Endothelial cell of umbilical vein (primary cell): ENCODE results near the gene LRRC31. TPM values are rescaled to one million over a fixed set of nuclear protein-coding genes. Genes with fewer than 3 reads are reported as not detected.

Experiments used
- BruUV-seq: library from RNA; stranded (reverse); fragments of 400-500 nt; replicated peaks from 2 replicates; lab custom pipeline; 2021; lab: Mats Ljungman, UMichigan
- CTCF ChIA-PET: fragments of 300-600, 350-600 bp; sonication (Branson Sonifier 250); formaldehyde crosslinking; loops from one replicate; lab custom pipeline; 2021; ENCODE audit warnings: antibody characterized with exemption, inconsistent platforms; lab: Charles Lee
- POLR2A ChIA-PET: fragments of 300-600, 350-600 bp; sonication (Branson Sonifier 250); formaldehyde crosslinking; loops from one replicate; lab custom pipeline; 2021; ENCODE audit warnings: antibody characterized with exemption, inconsistent platforms; lab: Charles Lee
- DNase-seq: peaks from one replicate; pipeline ENCODE4 v3.0.0-alpha.2; 2011; ENCODE audit warnings: low read depth, low spot score
- FAIRE-seq: peaks from 2 replicates; lab custom pipeline; 2011; peaks lifted over from hg19 to GRCh38; lab: Jason Lieb, UNC
- H2AFZ ChIP-seq: 2 replicates; pipeline ENCODE4 v1.6.0; 2012; ENCODE audit warnings: low read depth, low read length, control low read depth, inconsistent platforms
- H3K27ac ChIP-seq: 2 replicates; pipeline ENCODE4 v1.5.1; 2011; ENCODE audit warnings: low read depth, mild to moderate bottlenecking, control low read depth, low read length, moderate library complexity; ENCODE audit not compliant: insufficient read depth
- H3K27me3 ChIP-seq, 2 experiments: 2 replicates each; pipeline versions ENCODE4 v1.6.0 to v1.6.1; 2011; ENCODE audit warnings: low read length in 2 of 2, mixed read lengths in 1 of 2; ENCODE audit not compliant: control insufficient read depth in 2 of 2, insufficient read depth in 2 of 2
- H3K36me3 ChIP-seq, 2 experiments: 2 replicates in 1 of 2; 3 replicates in 1 of 2; pipeline ENCODE4 v1.5.1; 2011; ENCODE audit warnings: low read length in 2 of 2, mild to moderate bottlenecking in 1 of 2, moderate library complexity in 1 of 2; ENCODE audit not compliant: control insufficient read depth in 2 of 2, insufficient read depth in 2 of 2; ENCODE audit errors: extremely low read depth in 1 of 2
- H3K4me1 ChIP-seq: 3 replicates; pipeline ENCODE4 v1.5.1; 2011; ENCODE audit warnings: mild to moderate bottlenecking, low read length; ENCODE audit not compliant: control insufficient read depth, insufficient read depth; ENCODE audit errors: extremely low read depth
- H3K4me2 ChIP-seq: 2 replicates; pipeline ENCODE4 v1.6.1; 2011; ENCODE audit warnings: low read length, control low read depth, mixed read lengths; ENCODE audit not compliant: insufficient read depth
- H3K4me3 ChIP-seq, 3 experiments: fragments of 200-600 bp in 1 of 3; sonication (generic), shearing (Covaris generic) in 1 of 3; replicated peaks in 1 of 3; 2 replicates each; pipeline ENCODE4 v1.5.1; 2011 to 2016; ENCODE audit warnings: control low read depth in 3 of 3, low read length in 3 of 3, mild to moderate bottlenecking in 2 of 3, inconsistent platforms in 1 of 3, low read depth in 1 of 3, moderate library complexity in 1 of 3; ENCODE audit not compliant: insufficient read depth in 1 of 3
- H3K79me2 ChIP-seq: 2 replicates; pipeline ENCODE4 v1.6.0; 2012; ENCODE audit warnings: low read length, inconsistent platforms; ENCODE audit not compliant: control insufficient read depth, insufficient read depth
- H3K9ac ChIP-seq: replicated peaks from 2 replicates; pipeline ENCODE3; 2011; ENCODE audit warnings: low read length, control low read depth; ENCODE audit not compliant: insufficient read depth; ENCODE audit errors: extremely low read depth
- H3K9me1 ChIP-seq: replicated peaks from 3 replicates; pipeline ENCODE4 v1.6.0; 2011; ENCODE audit warnings: mild to moderate bottlenecking, low read length; ENCODE audit not compliant: control insufficient read depth, insufficient read depth; ENCODE audit errors: extremely low read depth
- H3K9me3 ChIP-seq: replicated peaks from 2 replicates; pipeline ENCODE4 v1.5.1; 2012; ENCODE audit warnings: low read length, inconsistent platforms; ENCODE audit not compliant: control insufficient read depth, insufficient read depth
- H4K20me1 ChIP-seq: replicated peaks from 2 replicates; pipeline ENCODE3; 2011; ENCODE audit warnings: mild to moderate bottlenecking, low read length; ENCODE audit not compliant: control insufficient read depth, insufficient read depth; ENCODE audit errors: extremely low read depth
- EZH2 ChIP-seq: IDR thresholded peaks from 2 replicates; pipeline ENCODE4 v1.6.1; 2012; ENCODE audit warnings: borderline replicate concordance, low read depth, mild to moderate bottlenecking, moderate library complexity, low read length, inconsistent platforms; ENCODE audit not compliant: severe bottlenecking
- FOS ChIP-seq: IDR thresholded peaks from 2 replicates; pipeline ENCODE4 v1.6.1; 2011; ENCODE audit warnings: mild to moderate bottlenecking, low read length, moderate library complexity, borderline replicate concordance; ENCODE audit not compliant: insufficient read depth
- GATA2 ChIP-seq: IDR thresholded peaks from 2 replicates; pipeline ENCODE4 v1.7.0; 2011; ENCODE audit warnings: low read depth, mild to moderate bottlenecking, moderate library complexity, mixed read lengths, low read length; ENCODE audit not compliant: insufficient read length, insufficient read depth
- JUN ChIP-seq: IDR thresholded peaks from 2 replicates; pipeline ENCODE4 v1.6.1; 2011; ENCODE audit warnings: borderline replicate concordance, low read depth; ENCODE audit not compliant: insufficient read length, insufficient read depth
- MYC ChIP-seq: IDR thresholded peaks from one replicate; pipeline ENCODE4 v1.6.1; 2011; ENCODE audit warnings: mild to moderate bottlenecking, low read depth, low read length
- POLR2A ChIP-seq: IDR thresholded peaks from 2 replicates; pipeline ENCODE4 v1.6.1; 2012; ENCODE audit warnings: low read depth, mild to moderate bottlenecking, control low read depth, low read length
- POLR2AphosphoS5 ChIP-seq: IDR thresholded peaks from 2 replicates; pipeline ENCODE4 v1.6.1; 2012; ENCODE audit warnings: low read depth, mild to moderate bottlenecking, control low read depth, low read length, moderate library complexity; ENCODE audit not compliant: insufficient read depth
- dilution Hi-C: fragments of 300-500 bp; cut with MboI; formaldehyde crosslinking; loops from one replicate; pipeline ENCODE4 v1.15.0; 2019; ENCODE audit warnings: low sequenced_read_pairs; ENCODE audit not compliant: extremely low pct_ligation_motif_present
- intact Hi-C: fragments of 100-400 bp; cut with micrococcal nuclease; formaldehyde crosslinking; loops from one replicate; pipeline ENCODE4 v1.10.0; 2022
- polyA plus RNA-seq, 4 experiments: library from polyadenylated mRNA; depleted of rRNA in 3 of 4; stranded (reverse) in 3 of 4; unstranded in 1 of 4; fragments of >200 nt; gene quantifications; 2 replicates each; pipeline versions ENCODE4 v1.2.1 to v1.2.3, GENCODE V29; 2011 to 2012; ENCODE audit warnings: missing spikeins in 1 of 4
- total RNA-seq: library from RNA; stranded (reverse); gene quantifications from 2 replicates; pipeline ENCODE4 v1.2.3, GENCODE V29; 2021
- TF ChIP-seq, protein P1 (sequence below), 2 donors: IDR thresholded peaks; 1 replicate in 1 of 2; 2 replicates in 1 of 2; pipeline ENCODE4 v1.5.1; 2011; ENCODE audit warnings: low read length in 2 of 2, mild to moderate bottlenecking in 2 of 2, moderate library complexity in 2 of 2, control low read depth in 1 of 2, inconsistent platforms in 1 of 2, low read depth in 1 of 2; ENCODE audit not compliant: insufficient read depth in 1 of 2; ENCODE audit errors: extremely low read depth in 1 of 2
- TF ChIP-seq, protein P2 (sequence below): IDR thresholded peaks from 2 replicates; pipeline ENCODE4 v1.6.1; 2011; ENCODE audit not compliant: insufficient read depth, insufficient read length

LRRC31 gene
- total and polyA plus RNA-seq, 2 donors (not counting 3 experiments of a cell fraction or from before 2014, with no cell fraction given) = not detected

DNA sequence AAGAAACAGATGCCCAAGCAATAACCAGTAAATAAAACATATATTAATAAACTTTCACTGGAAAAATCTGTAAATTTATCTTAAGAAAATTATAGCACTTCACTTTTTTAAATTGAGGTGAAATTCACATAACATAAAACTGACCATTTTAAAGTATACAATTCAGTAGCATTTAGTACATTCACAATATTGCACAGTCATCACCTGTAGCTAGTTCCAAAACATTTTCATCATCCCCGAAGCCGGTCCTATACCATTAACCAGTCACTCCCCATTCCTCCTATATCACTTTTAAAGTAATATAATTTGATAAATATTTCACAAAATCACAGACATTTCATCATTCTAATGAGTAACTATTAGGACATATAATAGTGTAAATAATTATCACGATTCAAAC, 65.1 kb downstream of the LRRC31 start:
- Histone ChIP-seq H3K9me1 (no peaks in the 10 kb centered on the region), H4K20me1 (no peaks in the 10 kb centered on the region), H3K27ac (no peak overlapping the region), H3K9ac (no peak overlapping the region), H3K79me2 (no peaks in the 10 kb centered on the region), H3K9me3 (no peaks in the 10 kb centered on the region), H3K4me2 (no peak overlapping the region), H3K4me3 (no peak overlapping the region), H3K36me3 (no peaks in the 10 kb centered on the region), H2AFZ (no peak overlapping the region), H3K27me3 (no peaks in the 10 kb centered on the region), H3K4me1 (no peaks in the 10 kb centered on the region)
- no peak for FAIRE-seq
- ChIA-PET POLR2A (no interaction called here), CTCF (no interaction called here)
- intact Hi-C loops (no loop called here), dilution Hi-C loops (no loop called here)
- no TSS peak for BruUV-seq
- TF ChIP-seq MYC = no peak
- TF ChIP-seq FOS = no peak
- TF ChIP-seq POLR2A = no peak
- TF ChIP-seq GATA2 = no peak
- TF ChIP-seq JUN = no peak
- TF ChIP-seq POLR2AphosphoS5 = no peak
- TF ChIP-seq, protein P1, sequence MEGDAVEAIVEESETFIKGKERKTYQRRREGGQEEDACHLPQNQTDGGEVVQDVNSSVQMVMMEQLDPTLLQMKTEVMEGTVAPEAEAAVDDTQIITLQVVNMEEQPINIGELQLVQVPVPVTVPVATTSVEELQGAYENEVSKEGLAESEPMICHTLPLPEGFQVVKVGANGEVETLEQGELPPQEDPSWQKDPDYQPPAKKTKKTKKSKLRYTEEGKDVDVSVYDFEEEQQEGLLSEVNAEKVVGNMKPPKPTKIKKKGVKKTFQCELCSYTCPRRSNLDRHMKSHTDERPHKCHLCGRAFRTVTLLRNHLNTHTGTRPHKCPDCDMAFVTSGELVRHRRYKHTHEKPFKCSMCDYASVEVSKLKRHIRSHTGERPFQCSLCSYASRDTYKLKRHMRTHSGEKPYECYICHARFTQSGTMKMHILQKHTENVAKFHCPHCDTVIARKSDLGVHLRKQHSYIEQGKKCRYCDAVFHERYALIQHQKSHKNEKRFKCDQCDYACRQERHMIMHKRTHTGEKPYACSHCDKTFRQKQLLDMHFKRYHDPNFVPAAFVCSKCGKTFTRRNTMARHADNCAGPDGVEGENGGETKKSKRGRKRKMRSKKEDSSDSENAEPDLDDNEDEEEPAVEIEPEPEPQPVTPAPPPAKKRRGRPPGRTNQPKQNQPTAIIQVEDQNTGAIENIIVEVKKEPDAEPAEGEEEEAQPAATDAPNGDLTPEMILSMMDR (IDR thresholded peaks at IDR 0.05; ENCODE audit: extremely low read depth in 1 of 2, insufficient read depth in 1 of 2, low read depth in 1 of 2, low read length in 2 of 2) = no peak
- no peak for TF ChIP-seq EZH2
- TF ChIP-seq, protein P2, sequence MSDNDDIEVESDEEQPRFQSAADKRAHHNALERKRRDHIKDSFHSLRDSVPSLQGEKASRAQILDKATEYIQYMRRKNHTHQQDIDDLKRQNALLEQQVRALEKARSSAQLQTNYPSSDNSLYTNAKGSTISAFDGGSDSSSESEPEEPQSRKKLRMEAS = no peak
- no peak for DNase-seq
